Measurements from ENCODE around the gene PTPRJ.

PTPRJ gene

GRCh38 chr11:47973173-47973572, 7.2 kb upstream of the PTPRJ start:
- H3K36me3 ChIP-seq (ENCODE audit: insufficient read depth, low read length): no peaks in the 10 kb centered on the region
- no peaks in the 10 kb centered on the region for H3K9me3 ChIP-seq (ENCODE audit: insufficient read depth, low read depth, low read length)
- H3K9ac ChIP-seq (ENCODE audit: low read depth, low read length): no peak overlapping the region
- H3K27me3 ChIP-seq (ENCODE audit: insufficient read depth, low read length): no peaks in the 10 kb centered on the region
- H3K4me1 ChIP-seq (ENCODE audit: insufficient read depth, low read length): peaks cover 17% of the 10 kb centered on the region
- peak overlapping the region; percentile 88; the same call in 1 of the 2 replicates for H3K27ac ChIP-seq (ENCODE audit: low read depth, low read length)
- no peak overlapping the region for H3K4me3 ChIP-seq (ENCODE audit: low read length)
- WGBS: 92% methylated on average over 4 of the region's 4 CpGs

DNA sequence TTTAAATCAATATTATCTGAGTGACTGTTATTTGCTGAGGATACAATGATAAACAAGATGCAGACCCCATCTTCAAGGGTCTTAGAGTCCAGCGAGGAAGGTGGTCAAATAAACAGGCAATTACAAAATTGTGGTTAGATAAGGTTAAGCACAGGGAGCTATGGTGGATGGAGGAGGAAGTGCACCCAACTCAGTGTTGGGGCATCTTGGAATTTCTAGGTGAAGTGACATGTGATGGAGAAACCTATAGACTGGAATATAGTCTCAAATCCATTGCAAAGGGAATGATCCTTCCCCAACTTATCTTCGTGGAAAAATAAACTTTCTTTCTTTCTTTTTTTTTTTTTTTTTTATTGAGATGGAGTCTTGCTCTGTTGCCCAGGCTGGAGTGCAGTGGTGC, 3.4 kb upstream of the PTPRJ start:
- WGBS: 91% methylated on average over 1 of the region's 2 CpGs
- Histone ChIP-seq H3K36me3 (ENCODE audit: insufficient read depth, low read length) (no peaks in the 10 kb centered on the region), H3K27me3 (ENCODE audit: insufficient read depth, low read length) (peaks cover 11% of the 10 kb centered on the region), H3K4me3 (ENCODE audit: low read length) (no peak overlapping the region), H3K27ac (ENCODE audit: low read depth, low read length) (no peak overlapping the region), H3K9ac (ENCODE audit: low read depth, low read length) (no peak overlapping the region), H3K4me1 (ENCODE audit: insufficient read depth, low read length) (peaks cover 28% of the 10 kb centered on the region), H3K9me3 (ENCODE audit: insufficient read depth, low read depth, low read length) (no peaks in the 10 kb centered on the region)

DNA sequence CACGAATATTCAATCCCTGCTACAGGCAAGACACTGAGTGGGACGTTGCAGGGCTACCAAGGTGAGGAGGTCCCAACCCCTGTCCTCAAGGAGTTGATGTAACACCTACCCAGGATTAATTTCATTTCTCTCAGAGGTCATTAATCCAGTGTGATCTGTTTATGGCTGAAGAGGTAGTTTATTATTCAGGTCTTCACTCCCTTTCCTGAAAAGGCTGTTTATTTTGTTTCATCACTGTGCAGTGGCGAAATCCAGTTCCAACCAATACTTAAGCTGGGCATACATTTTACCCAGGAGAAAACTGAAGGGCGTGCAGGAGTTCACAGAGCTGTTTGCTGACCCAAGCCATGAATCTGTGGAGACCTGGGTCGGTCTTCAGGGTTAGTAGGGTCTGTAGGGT, 2.7 kb upstream of the PTPRJ start:
- no peak overlapping the region for H3K9ac ChIP-seq (ENCODE audit: low read depth, low read length)
- 89% methylated on average over 5 of the region's 5 CpGs for WGBS

GRCh38 chr11:47979378-47980087, 826 bp upstream of the PTPRJ start:
- H3K4me3 ChIP-seq (ENCODE audit: low read length): peak overlapping the region; percentile 65
- peak overlapping the region; percentile 69 for H3K9ac ChIP-seq (ENCODE audit: low read depth, low read length)
- H3K27ac ChIP-seq (ENCODE audit: low read depth, low read length): peak overlapping the region; percentile 58; the same call in 1 of the 2 replicates

More for the DNA sequence above, 2.7 kb upstream of the PTPRJ start:
- Histone ChIP-seq H3K36me3 (ENCODE audit: insufficient read depth, low read length) (no peaks in the 10 kb centered on the region), H3K27ac (ENCODE audit: low read depth, low read length) (no peak overlapping the region), H3K4me3 (ENCODE audit: low read length) (no peak overlapping the region), H3K4me1 (ENCODE audit: insufficient read depth, low read length) (peaks cover 32% of the 10 kb centered on the region), H3K9me3 (ENCODE audit: insufficient read depth, low read depth, low read length) (no peaks in the 10 kb centered on the region), H3K27me3 (ENCODE audit: insufficient read depth, low read length) (peaks cover 16% of the 10 kb centered on the region)

GRCh38 chr11:47980907-47981621, 705 bp downstream of the PTPRJ start:
- peaks cover 15% of the 10 kb centered on the region for H3K4me1 ChIP-seq (ENCODE audit: insufficient read depth, low read length)
- 0 out of 2 replicates have a peak, but pooled peaks cover 2% of the 10 kb centered on the region for H3K36me3 ChIP-seq (ENCODE audit: insufficient read depth, low read length)
- no peaks in the 10 kb centered on the region for H3K9me3 ChIP-seq (ENCODE audit: insufficient read depth, low read depth, low read length)
- peak overlapping the region; percentile 69 for H3K9ac ChIP-seq (ENCODE audit: low read depth, low read length)
- H3K27me3 ChIP-seq (ENCODE audit: insufficient read depth, low read length): peaks cover 16% of the 10 kb centered on the region
- under 1% methylated on average over 82 of the region's 82 CpGs for WGBS
- H3K27ac ChIP-seq (ENCODE audit: low read depth, low read length): no peak overlapping the region
- H3K4me3 ChIP-seq (ENCODE audit: low read length): peak overlapping the region; percentile 65

More at GRCh38 chr11:47979378-47980087, 826 bp upstream of the PTPRJ start:
- WGBS: 33% methylated on average over 13 of the region's 18 CpGs
- Histone ChIP-seq H3K9me3 (ENCODE audit: insufficient read depth, low read depth, low read length) (no peaks in the 10 kb centered on the region), H3K27me3 (ENCODE audit: insufficient read depth, low read length) (peaks cover 16% of the 10 kb centered on the region), H3K4me1 (ENCODE audit: insufficient read depth, low read length) (peaks cover 19% of the 10 kb centered on the region), H3K36me3 (ENCODE audit: insufficient read depth, low read length) (0 out of 2 replicates have a peak, but pooled peaks cover 2% of the 10 kb centered on the region)

- Histone ChIP-seq H3K27ac (ENCODE audit: low read depth, low read length) (no peak overlapping the region), H3K27me3 (ENCODE audit: insufficient read depth, low read length) (peaks cover 16% of the 10 kb centered on the region), H3K36me3 (ENCODE audit: insufficient read depth, low read length) (0 out of 2 replicates have a peak, but pooled peaks cover 2% of the 10 kb centered on the region), H3K4me3 (ENCODE audit: low read length) (peak overlapping the region; percentile 65), H3K9ac (ENCODE audit: low read depth, low read length) (peak overlapping the region; percentile 69), H3K9me3 (ENCODE audit: insufficient read depth, low read depth, low read length) (no peaks in the 10 kb centered on the region), H3K4me1 (ENCODE audit: insufficient read depth, low read length) (peaks cover 15% of the 10 kb centered on the region)
- 58% methylated on average over 17 of the region's 17 CpGs for WGBS
Observed at GRCh38 chr11:47981667-47982404, 1.5 kb downstream of the PTPRJ start.

DNA sequence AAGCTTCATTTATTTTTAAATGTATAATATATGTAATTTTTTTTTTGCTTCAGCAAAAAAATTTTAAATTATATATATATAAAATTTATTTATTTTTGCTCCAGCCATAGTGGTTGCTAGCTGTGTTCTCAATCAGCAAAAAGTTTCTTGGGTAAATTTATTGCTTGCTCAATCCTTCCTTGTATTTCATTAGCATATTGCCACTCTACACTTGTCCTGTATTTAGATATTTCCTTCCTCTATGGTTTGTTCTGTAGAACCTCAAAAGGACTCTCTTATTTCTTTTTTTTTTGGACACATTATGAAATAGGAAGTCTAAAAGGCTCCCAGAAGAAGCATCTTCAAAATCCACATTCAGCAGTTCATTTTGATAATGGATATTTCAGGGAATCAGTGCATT, 2.3 kb downstream of the PTPRJ start:
- Histone ChIP-seq H3K9ac (ENCODE audit: low read depth, low read length) (no peak overlapping the region), H3K36me3 (ENCODE audit: insufficient read depth, low read length) (0 out of 2 replicates have a peak, but pooled peaks cover 2% of the 10 kb centered on the region), H3K9me3 (ENCODE audit: insufficient read depth, low read depth, low read length) (no peaks in the 10 kb centered on the region), H3K4me3 (ENCODE audit: low read length) (no peak overlapping the region), H3K4me1 (ENCODE audit: insufficient read depth, low read length) (peaks cover 19% of the 10 kb centered on the region), H3K27me3 (ENCODE audit: insufficient read depth, low read length) (peaks cover 16% of the 10 kb centered on the region), H3K27ac (ENCODE audit: low read depth, low read length) (no peak overlapping the region)

DNA sequence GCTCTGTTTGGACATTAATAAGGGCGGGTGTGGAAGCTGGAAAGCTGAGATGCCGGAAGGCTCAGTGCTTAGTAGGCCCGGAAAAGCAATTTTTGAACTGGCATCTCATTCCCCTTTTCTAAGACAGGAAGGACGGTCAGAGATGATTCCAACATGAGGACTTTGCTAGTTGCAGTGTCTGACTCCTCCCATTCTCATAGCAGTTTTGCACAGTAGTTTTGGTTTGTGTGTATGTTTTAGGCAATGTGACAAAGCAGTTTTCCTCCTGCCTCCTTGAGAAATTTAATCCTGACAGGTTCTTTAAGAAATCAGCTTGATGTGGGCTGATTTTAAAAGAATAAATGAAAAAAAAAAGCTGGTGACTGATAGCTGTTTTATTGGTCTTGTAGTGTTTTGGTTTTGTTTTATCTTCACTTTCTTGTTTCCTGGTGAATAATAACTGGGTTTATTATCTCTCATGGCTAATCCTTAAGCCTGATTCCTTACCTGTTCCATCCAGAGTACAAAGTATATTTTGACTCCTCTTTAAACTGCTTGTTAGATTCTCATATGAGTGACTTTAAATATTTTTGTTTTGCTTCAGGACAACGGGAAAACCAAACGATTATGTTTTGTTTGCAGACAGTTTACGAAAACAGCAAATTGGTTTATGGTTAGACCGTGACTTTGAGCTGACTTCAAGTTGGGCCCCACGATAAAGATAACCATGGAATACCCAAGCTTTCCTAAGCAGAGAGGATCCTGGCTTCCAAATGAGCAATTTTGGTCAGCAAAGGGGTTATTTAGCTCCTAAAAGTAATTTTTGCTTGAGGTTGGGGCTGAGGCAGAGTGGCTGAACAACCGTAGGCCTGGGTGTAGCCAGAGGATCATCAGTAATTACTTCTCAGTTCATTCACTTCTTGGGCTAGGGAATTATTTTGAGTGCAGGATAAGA, 3.4 kb downstream of the PTPRJ start:
- Histone ChIP-seq H3K9ac (ENCODE audit: low read depth, low read length) (no peak overlapping the region), H3K4me3 (ENCODE audit: low read length) (no peak overlapping the region), H3K9me3 (ENCODE audit: insufficient read depth, low read depth, low read length) (no peaks in the 10 kb centered on the region), H3K36me3 (ENCODE audit: insufficient read depth, low read length) (0 out of 2 replicates have a peak, but pooled peaks cover 2% of the 10 kb centered on the region), H3K4me1 (ENCODE audit: insufficient read depth, low read length) (peaks cover 22% of the 10 kb centered on the region), H3K27ac (ENCODE audit: low read depth, low read length) (no peak overlapping the region), H3K27me3 (ENCODE audit: insufficient read depth, low read length) (peaks cover 16% of the 10 kb centered on the region)
- WGBS: 92% methylated on average over 10 of the region's 10 CpGs

DNA sequence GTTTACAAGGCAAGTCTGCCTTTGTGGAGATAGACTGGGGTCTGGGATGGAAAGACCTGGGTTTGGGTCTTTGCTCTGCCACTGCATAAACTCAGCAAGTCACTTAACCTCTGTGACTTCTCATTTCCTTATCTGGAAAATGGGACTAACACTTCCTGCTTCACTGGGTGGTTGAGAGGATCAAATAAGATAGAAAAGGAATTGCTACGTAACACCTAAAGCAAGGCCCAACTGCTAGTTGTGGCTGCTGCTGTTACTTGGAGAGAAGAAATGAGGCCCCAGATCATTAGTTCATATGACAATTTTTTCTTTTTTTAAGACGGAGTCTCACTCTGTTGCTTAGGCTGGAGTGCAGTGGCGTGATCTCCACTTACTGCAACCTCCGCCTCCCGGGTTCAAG, 5.9 kb downstream of the PTPRJ start:
- Histone ChIP-seq H3K4me3 (ENCODE audit: low read length) (no peak overlapping the region), H3K4me1 (ENCODE audit: insufficient read depth, low read length) (peaks cover 19% of the 10 kb centered on the region), H3K9ac (ENCODE audit: low read depth, low read length) (no peak overlapping the region), H3K36me3 (ENCODE audit: insufficient read depth, low read length) (0 out of 2 replicates have a peak, but pooled peaks cover 2% of the 10 kb centered on the region), H3K27ac (ENCODE audit: low read depth, low read length) (no peak overlapping the region), H3K27me3 (ENCODE audit: insufficient read depth, low read length) (peaks cover 10% of the 10 kb centered on the region), H3K9me3 (ENCODE audit: insufficient read depth, low read depth, low read length) (no peaks in the 10 kb centered on the region)
- 93% methylated on average over 5 of the region's 5 CpGs for WGBS

DNA sequence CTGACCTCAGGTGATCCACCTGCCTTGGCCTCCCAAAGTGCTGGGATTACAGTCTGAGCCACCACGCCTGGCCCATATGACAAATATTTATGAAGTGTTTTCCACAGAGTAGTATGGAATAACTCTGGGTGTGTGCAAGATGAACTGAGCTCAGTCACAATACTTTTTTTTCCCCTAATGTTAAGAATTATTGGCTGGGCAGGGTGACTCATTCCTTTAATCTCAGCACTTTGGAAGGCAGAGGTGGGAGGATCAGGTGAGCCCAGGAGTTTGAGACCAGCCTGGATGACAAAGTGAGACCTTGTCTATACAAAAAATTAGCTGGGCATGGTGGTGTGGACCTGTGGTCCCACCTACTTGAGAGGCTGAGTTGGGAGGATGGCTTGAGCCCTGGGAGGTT, 6.4 kb downstream of the PTPRJ start:
- H3K4me3 ChIP-seq (ENCODE audit: low read length): no peak overlapping the region

More for the DNA sequence above, 6.4 kb downstream of the PTPRJ start:
- WGBS: 92% methylated on average over 1 of the region's 1 CpG
- Histone ChIP-seq H3K9me3 (ENCODE audit: insufficient read depth, low read depth, low read length) (no peaks in the 10 kb centered on the region), H3K9ac (ENCODE audit: low read depth, low read length) (no peak overlapping the region), H3K36me3 (ENCODE audit: insufficient read depth, low read length) (0 out of 2 replicates have a peak, but pooled peaks cover 2% of the 10 kb centered on the region), H3K27ac (ENCODE audit: low read depth, low read length) (no peak overlapping the region), H3K4me1 (ENCODE audit: insufficient read depth, low read length) (peaks cover 22% of the 10 kb centered on the region), H3K27me3 (ENCODE audit: insufficient read depth, low read length) (peaks cover 7% of the 10 kb centered on the region)
